Non-pigmented ciliary epithelial cell (primary cell): Measurements from ENCODE around the gene LORICRIN.
"Not testable (repeated sequence)": the region's sequence is repeated elsewhere in the genome, so short reads cannot be mapped to it uniquely, and the experiment has no call there.

Source experiments
- DNase-seq: peaks from one replicate; pipeline ENCODE4 v3.0.0-alpha.2; 2010; ENCODE audit warnings: low read depth

The LORICRIN gene

GRCh38 chr1:153259387-153259786 lies at the start of gene LORICRIN:
LORICRIN (plus strand) TSS chr1:153259687; CDS start chr1:153260950, 1,263 bp downstream.
- DNase-seq, result no peak

- DNase-seq, result no peak
These were observed 49.3 kb upstream of the LORICRIN start for GRCh38 chr1:153210206-153210605.

- no peak for DNase-seq
These were observed 47.3 kb upstream of the LORICRIN start for GRCh38 chr1:153212201-153212600.

GRCh38 chr1:153213519-153213918 lies 46.0 kb upstream of the LORICRIN start:
- no peak for DNase-seq

- DNase-seq, result no peak
These were observed 42.3 kb upstream of the LORICRIN start, which contains the start of gene PRR9 for GRCh38 chr1:153217212-153217611. PRR9 (plus strand) TSS chr1:153217584; CDS start chr1:153218145, 561 bp downstream.

- no peak for DNase-seq
These were observed 41.6 kb upstream of the LORICRIN start for GRCh38 chr1:153217744-153218416.

GRCh38 chr1:153220606-153221303 lies 38.7 kb upstream of the LORICRIN start:
- no peak for DNase-seq

- DNase-seq, result not testable (repeated sequence)
These were observed 36.2 kb upstream of the LORICRIN start for GRCh38 chr1:153223040-153223891.

GRCh38 chr1:153227810-153228209 lies 31.7 kb upstream of the LORICRIN start:
- no peak for DNase-seq

- DNase-seq, result no peak
These were observed 31.0 kb upstream of the LORICRIN start for GRCh38 chr1:153228491-153228890.

- DNase-seq, result not testable (repeated sequence)
These were observed 30.2 kb upstream of the LORICRIN start for GRCh38 chr1:153229076-153229829.

- DNase-seq, result no peak
These were observed 28.1 kb upstream of the LORICRIN start for GRCh38 chr1:153231363-153231762.

- DNase-seq, result no peak
These were observed 27.7 kb upstream of the LORICRIN start for GRCh38 chr1:153231785-153232184.

- no peak for DNase-seq
These were observed 26.9 kb upstream of the LORICRIN start for GRCh38 chr1:153232553-153232952.

- no peak for DNase-seq
These were observed 26.0 kb upstream of the LORICRIN start for GRCh38 chr1:153233448-153233847.

- DNase-seq, result no peak
These were observed 21.0 kb upstream of the LORICRIN start for GRCh38 chr1:153238527-153238926.

- DNase-seq, result no peak
These were observed 17.3 kb upstream of the LORICRIN start for GRCh38 chr1:153242160-153242559.

GRCh38 chr1:153245466-153245865 lies 14.0 kb upstream of the LORICRIN start:
- no peak for DNase-seq

GRCh38 chr1:153246018-153246417 lies 13.5 kb upstream of the LORICRIN start:
- no peak for DNase-seq

GRCh38 chr1:153246825-153247224 lies 12.7 kb upstream of the LORICRIN start:
- DNase-seq, result no peak

GRCh38 chr1:153248176-153248879 lies 11.2 kb upstream of the LORICRIN start:
- DNase-seq, result no peak
